Middle frontal gyrus (tissue), 1 donor: Measurements from ENCODE around the gene STX8.
"Not testable (repeated sequence)": the region's sequence is repeated elsewhere in the genome, so short reads cannot be mapped to it uniquely, and the experiment has no call there.

Experiments
- DNase-seq: peaks from one replicate; pipeline ENCODE4 v3.0.0-alpha.2; 2015; ENCODE audit warnings: low spot score; ENCODE audit errors: extremely low spot score

Gene STX8

GRCh38 chr17:9557161-9557755, 18.4 kb downstream of the STX8 start:
- no peak for DNase-seq

- DNase-seq, result not testable (repeated sequence)
Measured at GRCh38 chr17:9554715-9555114, 20.9 kb downstream of the STX8 start.

GRCh38 chr17:9553596-9553995, 22.0 kb downstream of the STX8 start:
- DNase-seq, result no peak

- no peak for DNase-seq
Measured at GRCh38 chr17:9553181-9553580, 22.4 kb downstream of the STX8 start.

- no peak for DNase-seq
Measured at GRCh38 chr17:9549215-9549614, 26.4 kb downstream of the STX8 start.

GRCh38 chr17:9544221-9544620, 31.4 kb downstream of the STX8 start:
- no peak for DNase-seq

GRCh38 chr17:9541718-9542117, 33.9 kb downstream of the STX8 start:
- DNase-seq, result no peak

- DNase-seq, result no peak
Measured at GRCh38 chr17:9538626-9539025, 37.0 kb downstream of the STX8 start.

- no peak for DNase-seq
Measured at GRCh38 chr17:9537177-9537776, 38.3 kb downstream of the STX8 start.

- no peak for DNase-seq
Measured at GRCh38 chr17:9536061-9536460, 39.6 kb downstream of the STX8 start.

- DNase-seq, result no peak
Measured at GRCh38 chr17:9533441-9533840, 42.2 kb downstream of the STX8 start.

GRCh38 chr17:9532715-9533114, 42.9 kb downstream of the STX8 start:
- DNase-seq, result no peak

GRCh38 chr17:9531034-9531433, 44.6 kb downstream of the STX8 start:
- no peak for DNase-seq

- no peak for DNase-seq
Measured at GRCh38 chr17:9529033-9529700, 46.5 kb downstream of the STX8 start.

- no peak for DNase-seq
Measured at GRCh38 chr17:9527788-9528187, 47.8 kb downstream of the STX8 start.

GRCh38 chr17:9522074-9522473, 53.5 kb downstream of the STX8 start:
- peak; percentile 36 for DNase-seq

- DNase-seq, result no peak
Measured at GRCh38 chr17:9521062-9521461, 54.6 kb downstream of the STX8 start.

GRCh38 chr17:9520649-9521048, 55.0 kb downstream of the STX8 start:
- no peak for DNase-seq

- no peak for DNase-seq
Measured at GRCh38 chr17:9519583-9520272, 55.9 kb downstream of the STX8 start.

- DNase-seq, result no peak
Measured at GRCh38 chr17:9517396-9517795, 58.2 kb downstream of the STX8 start.

- DNase-seq, result no peak
Measured at GRCh38 chr17:9513266-9513665, 62.4 kb downstream of the STX8 start.
